Pulmonary artery endothelial cell (primary cell): ENCODE measurements around the gene MEIOB. TPM values are rescaled to one million over a fixed set of nuclear protein-coding genes. Genes with fewer than 3 reads are reported as not detected.
A peak's percentile ranks its signal among the peaks of the same experiment; 100 is the strongest.
"Not testable (repeated sequence)": the region's sequence is repeated elsewhere in the genome, so short reads cannot be mapped to it uniquely, and the experiment has no call there.

Experiments used
- DNase-seq: peaks from one replicate; pipeline ENCODE4 v3.0.0-alpha.2; 2011; ENCODE audit warnings: low read depth, low spot score
- total RNA-seq: library from RNA; depleted of rRNA; stranded (reverse); fragments of >200 nt; gene quantifications from 2 replicates; pipeline ENCODE4 v1.2.3, GENCODE V29; 2014

MEIOB gene
- total RNA-seq, 1 donor from 2014 or later = 0.40 TPM

DNA sequence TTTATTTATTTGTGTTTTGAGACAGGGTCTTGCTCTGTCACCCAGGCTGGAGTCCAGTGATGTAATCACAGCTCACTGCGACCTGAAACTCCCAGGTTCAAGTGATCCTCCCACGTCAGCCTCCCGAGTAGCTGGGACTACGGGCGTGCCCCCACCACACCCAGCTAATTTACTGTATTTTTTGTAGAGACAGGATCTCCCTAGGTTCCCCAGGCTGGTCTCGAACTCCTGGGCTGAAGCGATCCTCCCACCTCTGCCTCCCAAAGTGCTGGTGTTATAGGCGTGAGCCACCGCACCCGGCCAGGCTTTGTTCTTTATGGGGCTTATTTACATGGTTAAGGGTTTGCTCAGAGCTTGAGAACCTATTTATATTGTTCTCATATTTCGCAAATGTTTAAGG, 5.8 kb upstream of the MEIOB start:
- no peak for DNase-seq

DNA sequence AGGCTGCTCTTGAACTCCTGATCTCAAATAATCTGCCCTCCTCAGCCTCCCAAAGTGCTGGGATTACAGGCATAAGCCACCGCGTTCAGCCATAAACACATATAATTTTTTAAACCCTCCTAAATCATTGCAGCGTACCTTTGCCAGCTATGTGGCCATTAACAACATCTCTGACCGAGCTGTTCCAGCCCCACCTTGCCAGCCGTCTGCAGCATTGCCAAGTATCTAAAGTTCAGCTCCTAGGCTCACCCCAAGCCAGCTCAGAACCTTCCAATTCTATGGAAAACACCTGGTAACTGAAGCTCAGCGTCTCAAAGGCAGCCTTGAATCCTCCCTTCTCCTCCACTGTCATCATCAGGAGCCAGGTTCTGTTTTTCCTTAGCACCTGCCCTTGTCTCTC, 5.1 kb upstream of the MEIOB start:
- DNase-seq = no peak

DNA sequence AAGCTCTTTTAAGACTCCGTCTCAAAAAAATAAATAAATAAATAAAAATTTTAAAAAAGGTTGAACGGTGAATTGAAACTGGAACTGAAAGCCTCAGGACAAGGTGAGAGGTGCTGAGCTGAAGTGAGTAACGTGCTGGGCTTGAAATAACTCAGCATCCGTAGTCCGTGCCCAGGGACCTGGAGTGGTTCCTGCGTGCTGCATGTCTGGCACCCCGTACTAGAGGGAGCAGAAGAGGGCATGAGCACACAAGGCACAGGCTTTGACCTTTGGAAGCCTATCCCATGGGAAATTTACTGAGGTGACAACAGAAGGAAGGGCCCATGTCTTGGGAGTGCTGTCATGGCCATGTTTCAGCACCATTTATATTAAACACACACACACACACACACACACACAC, 4.5 kb upstream of the MEIOB start:
- DNase-seq = no peak

DNA sequence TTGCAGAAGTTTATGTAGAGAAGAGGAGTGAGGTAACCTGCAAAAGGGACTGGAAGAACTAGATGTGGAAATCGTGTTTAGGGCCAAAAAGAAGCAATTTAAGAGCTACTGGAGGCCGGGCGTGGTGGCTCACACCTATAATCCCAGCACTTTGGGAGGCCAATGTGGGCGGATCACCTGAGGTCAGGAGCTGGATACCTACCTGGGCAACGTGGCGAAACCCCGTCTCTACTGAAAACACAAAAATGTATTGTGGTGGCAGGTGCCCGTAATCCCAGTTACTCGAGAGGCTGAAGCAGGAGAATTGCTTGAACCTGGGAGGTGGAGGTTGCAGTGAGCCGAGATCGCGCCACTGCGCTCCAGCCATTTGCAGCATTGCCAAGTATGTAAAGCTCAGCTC, 4.1 kb upstream of the MEIOB start:
- DNase-seq = not testable (repeated sequence)

DNA sequence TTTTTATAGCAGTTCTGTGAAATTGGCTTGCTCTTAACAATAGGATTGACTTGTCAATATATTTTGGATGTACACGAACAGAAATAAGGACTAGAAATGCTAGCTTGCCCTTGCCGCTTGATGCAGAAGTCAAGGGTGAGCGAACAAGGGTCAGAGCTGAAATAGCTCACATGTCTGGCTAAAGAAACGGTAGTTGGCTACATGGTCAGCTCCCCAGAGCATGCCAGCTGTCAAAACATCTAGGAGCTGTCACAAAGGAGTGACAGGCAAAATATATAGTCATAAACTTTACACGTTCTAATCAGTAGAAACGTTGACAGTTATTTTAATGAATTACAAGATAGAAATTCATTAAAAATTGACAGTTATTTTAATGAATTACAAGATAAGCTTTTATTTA, 2.9 kb upstream of the MEIOB start:
- no peak for DNase-seq

DNA sequence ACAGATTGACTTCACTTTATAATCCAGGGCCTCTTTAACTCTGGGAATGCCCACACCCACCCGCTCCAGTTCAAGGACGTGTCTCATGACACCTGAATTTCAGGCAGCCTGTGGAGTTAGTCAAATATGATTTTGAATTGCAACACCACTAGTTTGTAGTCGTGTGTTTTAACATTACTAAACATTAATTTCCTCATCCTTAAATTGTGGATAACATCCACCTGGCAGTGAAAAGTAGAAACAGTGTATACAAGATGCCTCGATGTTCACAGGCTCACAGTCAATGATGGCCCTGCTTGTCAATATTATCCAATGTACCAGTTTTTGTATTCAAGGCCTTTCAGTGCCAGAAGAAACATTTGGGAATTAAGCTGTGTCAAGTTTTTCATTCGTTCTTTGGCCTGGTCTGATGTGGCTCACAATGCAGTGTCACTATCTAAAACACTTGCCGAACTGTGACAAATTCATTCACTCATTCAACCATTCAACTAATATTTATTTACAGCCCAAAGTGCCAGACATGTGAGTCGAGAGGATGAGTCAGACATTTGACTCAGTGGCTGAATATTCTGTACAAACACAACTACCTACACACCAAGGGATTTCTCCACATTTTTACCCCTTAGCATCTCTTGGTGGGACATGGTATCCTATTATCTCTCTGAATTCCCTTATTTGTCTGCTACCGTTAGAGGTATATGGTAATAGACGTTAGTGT, 1.4 kb downstream of the MEIOB start:
- peak; percentile 2 for DNase-seq

DNA sequence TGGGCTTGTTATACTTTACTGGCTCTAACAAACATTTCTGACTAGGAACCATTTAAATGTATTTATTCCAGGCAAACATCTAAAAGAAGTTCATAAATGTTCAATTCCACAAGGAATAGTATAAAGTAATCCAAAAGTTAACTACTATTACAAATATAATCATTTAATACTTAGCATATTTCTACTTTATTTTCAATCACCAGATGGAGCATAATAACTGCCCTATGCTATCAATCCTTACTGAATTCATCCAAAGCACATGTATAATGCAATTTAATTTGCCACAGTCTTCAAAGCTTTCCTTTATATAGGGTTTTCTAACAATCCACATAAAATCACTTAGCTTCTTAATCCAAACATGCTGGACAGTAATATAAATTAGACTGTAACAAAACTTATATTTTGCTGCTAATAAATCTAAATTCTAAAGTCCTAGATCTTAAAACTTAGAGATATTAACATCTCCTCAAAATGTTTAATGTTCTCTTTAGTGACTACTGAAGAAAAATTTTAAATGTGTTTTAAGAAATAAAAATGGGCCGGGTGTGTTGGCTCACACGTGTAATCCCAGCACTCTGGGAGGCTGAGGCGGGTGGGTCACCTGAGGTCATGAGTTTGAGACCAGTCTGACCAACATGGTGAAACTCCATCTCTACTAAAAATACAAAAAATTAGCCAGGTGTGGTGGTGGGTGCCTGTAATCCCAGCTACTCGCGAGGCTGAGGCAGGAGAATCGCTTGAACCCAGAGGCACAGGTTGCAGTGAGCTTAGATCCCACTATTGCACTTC, 5.9 kb downstream of the MEIOB start:
- DNase-seq = no peak

DNA sequence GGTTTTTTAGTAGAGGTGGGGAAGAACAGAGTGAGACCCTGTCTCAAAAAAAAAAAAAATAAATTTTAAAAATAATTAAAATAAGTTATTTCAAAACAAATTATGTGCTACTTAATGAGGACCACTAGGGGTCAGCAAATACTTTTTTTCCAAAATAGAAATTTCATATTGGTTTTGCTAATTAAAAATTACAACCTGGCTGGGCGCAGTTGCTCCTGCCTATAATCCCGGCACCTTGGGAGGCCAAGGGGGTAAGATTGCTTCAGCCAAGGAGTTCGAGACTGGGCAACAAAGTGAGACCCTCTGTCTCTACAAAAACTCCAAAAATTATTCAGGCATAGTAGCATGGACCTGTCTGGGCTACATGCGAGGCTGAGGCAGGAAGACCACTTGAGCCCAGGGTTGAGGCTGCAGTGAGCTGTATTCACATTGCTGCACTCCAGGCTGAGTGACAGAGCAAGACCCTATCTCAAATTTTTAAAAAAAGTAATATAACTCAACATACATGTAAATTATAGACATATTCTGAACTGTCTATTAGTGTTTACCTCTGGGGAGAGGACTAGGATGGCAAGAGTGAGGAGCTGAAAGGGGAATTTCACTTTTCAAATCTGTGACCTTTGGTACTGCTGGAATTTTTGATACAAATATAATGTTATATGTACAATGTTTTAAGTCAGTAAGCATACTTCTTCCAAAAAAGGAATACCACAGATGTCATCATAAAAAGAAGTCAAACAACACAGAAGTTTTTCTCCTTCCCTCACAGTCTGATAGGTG, 8.1 kb downstream of the MEIOB start:
- DNase-seq = peak; percentile 3

DNA sequence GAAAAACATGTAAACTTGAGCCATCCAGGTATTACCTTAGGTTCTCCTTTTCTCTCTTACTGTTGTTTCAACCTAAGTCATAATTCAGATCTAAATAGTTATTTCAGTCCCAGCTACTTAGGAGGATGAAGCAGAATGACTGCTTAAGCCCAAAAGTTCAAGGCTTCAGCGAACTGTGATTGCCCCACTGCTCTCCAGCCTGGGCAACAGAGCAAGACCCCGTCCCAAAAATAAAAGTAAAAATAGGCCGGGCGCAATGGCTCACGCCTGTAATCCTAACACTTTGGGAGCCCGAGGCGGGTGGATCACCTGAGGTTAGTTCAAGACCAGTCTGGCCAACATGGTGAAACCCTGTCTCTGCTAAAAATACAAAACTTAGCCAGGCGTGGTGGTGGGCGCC, 9.6 kb downstream of the MEIOB start:
- no peak for DNase-seq

DNA sequence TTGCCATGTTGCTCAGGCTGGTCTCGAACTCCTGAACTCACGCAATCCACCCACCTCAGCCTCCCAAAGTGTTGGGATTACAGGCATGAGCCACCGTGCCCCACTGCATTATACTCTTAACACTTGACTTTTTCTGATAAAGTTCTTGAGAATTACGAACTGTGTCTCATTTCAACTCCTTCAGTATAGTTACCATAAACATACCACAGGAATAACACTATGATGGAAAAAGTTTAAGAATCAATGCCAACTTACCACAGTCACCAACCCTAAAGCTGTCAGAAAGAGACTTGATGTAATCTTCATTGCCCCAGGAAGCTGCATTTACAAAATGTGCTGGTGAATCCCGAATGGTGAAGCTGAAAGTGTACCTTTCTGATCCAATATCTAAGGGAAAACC, 10.2 kb downstream of the MEIOB start:
- DNase-seq = no peak

DNA sequence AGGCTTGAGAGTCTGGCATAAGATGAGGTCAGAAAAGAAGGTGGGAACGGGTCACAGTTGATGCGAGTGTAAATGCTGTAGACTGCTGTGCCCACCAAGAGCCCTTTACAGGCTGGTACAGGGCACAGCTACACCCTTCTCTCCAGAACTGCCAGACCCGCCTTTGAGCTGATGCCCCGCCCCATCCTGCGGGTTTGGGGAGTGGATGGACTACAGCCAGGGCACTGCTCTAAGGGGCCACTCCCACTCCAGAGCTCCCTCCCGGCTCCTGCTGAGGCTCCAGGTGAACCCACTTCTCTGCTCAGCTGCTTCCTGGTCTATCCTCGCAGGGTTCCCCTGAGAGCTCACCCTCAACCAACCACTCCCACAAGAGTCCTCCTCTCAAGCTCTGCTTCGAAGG, 12.3 kb downstream of the MEIOB start:
- DNase-seq = no peak

DNA sequence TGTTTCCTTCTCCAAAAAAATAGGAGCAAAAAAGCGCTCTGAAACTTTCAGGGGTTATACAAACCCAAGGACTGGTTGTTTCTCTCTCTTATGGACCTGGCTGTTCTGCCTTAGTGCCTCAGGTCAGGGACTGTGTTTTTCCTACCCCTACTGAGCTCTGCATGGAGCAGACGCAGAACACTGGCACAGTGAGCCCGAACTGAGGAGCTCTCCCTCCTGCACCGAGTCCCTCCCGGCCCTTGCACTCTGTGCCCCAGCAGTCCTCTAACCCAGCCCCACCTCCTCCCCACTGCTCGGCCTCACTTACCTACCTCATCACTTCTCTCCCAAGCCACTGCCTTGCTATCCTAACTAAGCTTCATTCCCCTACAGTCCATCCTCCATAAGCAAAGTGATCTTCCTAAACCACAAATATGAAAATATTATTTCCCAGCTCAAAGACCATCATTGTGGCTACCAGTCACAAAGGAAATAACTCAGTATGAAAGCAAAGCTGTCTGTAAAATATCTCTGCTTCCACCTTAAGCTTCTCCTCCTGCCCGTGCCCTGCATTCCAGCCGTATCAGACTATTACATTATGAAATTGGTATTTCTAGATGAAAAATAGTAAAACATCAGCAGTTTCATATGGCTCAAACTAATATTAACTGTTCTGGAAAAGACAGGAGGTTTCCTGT, 13.6 kb downstream of the MEIOB start:
- DNase-seq = no peak

DNA sequence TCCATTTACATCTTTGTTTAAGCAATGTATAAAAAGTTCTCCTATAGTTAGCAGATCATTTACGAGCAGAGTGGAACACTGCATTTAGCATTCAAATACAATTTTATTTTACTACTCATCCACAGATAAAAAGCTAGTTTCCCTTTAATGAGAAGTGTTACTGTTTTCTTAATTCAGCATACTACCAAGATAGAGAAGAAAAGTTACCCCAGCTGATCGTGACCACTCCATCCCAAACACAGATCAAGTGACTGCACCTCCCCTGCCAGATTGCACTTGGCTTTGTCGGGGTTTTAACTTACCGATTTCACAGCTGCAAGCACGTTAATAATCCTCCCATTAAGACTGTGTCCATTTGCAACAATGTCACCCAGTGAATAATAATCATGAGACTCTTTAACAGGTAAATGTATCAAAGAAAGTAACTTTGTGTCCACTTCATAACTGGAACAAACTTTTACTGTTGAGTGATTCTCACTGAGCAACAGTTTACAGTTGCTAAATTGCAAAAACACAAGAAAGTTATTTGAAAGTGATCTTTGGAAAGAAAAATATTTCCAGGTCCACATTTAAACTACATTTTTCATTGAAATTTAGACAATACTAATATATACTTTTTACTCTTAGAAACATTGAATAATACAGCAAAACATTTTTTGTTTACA, 14.4 kb downstream of the MEIOB start:
- no peak for DNase-seq

DNA sequence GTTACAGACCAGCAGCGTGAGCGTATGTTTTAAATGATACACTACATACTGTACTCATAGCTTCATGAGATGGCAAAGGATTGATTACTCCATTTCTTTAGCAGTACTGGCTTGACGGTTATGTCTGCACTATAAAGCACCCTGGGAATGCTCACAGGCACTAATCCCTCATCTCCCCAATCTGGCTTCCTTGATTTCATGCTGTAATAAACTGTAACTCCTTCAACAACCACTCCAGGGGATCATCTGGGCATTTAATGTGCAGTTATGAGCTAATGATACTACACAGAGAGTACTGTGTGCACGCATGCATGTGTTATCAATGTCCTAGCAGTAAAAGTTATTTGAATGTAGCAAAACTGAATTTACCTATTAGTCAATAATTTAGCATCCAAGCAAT, 20.2 kb downstream of the MEIOB start:
- no peak for DNase-seq

DNA sequence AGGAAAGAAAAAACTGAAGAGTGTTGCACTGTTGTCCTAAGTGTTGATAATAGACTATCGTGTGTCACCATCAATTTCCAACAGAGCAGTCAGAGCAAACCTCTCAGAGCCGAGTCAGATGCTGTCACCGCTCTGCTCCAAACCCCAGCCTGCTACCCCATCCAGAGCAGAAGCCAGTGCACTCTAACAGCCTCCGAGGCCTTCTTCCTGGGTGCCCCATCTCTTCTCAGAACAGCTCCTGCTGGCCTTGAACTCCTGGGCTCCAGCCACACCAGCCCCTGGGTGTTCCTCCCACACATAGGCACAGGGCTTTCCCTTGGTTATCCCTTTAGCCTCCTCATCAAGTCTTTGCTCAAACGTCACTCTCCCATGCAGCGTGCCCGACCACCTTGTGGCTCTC, 21.0 kb downstream of the MEIOB start:
- no peak for DNase-seq

DNA sequence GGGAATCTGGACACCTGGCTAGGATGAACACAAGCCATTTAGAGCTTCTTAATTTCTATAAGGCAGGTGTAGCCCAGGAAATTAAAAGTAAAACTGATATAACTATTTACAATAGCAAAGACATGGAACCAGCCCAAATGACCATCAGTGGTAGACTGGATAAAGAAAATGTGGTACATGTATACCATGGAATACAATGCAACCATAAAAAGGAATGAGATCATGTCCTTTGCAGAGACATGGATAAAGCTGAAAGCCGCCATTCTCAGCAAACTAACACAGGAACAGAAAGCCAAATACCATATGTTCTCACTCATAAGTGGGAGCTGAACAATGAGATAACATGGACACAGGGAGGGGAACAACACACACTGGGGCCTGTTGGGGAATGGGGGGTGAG, 25.5 kb downstream of the MEIOB start:
- DNase-seq = no peak

DNA sequence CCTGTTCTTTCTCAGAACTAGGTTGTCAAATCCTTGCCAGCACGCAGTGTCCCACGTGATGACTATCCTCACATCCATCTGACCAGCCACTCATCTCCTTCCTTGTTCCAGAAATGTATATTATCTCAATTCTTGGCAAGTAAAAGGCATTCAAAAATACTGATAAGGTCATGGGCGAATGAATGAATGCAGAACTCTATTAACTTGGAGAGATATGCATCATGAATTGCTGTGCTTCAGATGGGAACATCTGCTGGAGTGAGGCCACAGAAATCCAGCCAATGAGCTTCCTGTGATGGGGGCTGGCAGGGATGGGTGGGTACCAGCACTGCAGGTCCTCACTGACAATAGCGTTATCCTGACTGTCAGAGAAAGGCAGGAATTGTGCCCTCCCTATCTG, 26.0 kb downstream of the MEIOB start:
- DNase-seq = no peak

DNA sequence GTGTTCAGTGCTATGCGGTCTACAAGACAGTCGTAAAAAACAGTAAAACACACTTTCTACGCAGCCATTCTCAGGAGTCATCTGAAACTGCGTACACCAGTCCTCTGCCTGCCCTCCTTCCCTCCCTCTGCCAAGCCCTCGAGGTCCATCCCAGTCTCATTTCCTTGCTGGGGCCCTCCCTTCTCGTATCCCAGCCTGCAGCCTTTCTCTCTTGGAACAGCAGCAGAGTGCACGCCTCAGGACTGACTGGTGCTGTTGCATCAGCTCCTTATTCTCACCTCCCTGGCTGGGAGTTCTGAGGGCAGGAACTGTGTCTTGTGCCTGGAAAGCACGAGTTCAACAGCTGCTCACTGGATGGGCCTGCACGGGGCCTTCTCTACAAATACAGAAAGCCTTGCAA, 32.4 kb downstream of the MEIOB start:
- DNase-seq = no peak

DNA sequence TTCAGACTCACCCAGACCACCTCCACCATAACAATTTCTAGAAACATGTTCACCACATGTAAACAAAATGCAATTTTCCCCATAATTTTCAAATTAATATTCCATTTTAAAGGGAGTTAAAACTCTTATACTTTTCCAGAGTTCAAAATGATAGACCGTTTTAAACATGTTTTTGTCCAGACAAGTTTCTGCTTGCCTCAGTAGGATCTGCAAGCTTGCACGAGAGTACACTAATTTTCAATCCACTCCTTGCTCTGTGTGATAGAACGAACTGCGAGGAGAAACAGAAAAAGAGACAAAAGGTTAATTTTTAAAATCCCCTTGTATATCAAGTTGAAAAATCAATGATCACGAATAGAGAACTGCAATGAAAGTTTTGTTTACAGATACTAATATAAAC, 37.9 kb downstream of the MEIOB start:
- no peak for DNase-seq

DNA sequence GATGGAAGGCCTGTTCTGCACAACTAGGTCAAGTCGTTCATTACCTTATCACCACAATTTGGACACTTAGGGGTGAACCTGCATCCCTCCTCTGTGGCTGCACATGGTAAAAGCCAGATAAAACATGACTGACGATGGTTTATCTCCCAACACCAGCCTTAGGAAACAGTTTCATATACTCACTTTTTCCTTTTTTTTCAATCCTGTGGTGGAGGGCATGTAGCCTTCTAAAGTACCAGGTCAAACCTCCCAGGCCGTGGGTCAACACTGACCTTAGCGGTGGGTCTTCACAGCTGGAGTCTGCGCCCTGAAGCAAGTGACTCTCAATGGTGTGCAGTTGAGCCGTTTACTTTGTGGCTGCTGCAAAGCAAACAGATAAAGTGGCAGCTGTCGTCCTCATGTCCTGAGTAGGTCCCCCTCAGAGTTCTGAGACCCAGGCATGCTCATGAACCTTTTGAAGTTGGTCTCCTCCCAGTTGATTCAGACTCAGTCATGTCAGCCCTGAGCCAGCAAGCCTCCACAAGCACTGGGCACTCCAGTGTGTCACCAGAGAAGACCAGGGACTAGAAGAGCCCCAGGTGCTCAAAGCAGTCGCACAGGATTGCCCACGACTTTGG, 39.0 kb downstream of the MEIOB start:
- no peak for DNase-seq
